ENCODE measurements around the gene LGALS1. TPM values are rescaled to one million over a fixed set of nuclear protein-coding genes. Genes with fewer than 3 reads are reported as not detected.

Gene LGALS1
- total RNA-seq, 1 experiment from 2014 or later, result 32.8 TPM

DNA sequence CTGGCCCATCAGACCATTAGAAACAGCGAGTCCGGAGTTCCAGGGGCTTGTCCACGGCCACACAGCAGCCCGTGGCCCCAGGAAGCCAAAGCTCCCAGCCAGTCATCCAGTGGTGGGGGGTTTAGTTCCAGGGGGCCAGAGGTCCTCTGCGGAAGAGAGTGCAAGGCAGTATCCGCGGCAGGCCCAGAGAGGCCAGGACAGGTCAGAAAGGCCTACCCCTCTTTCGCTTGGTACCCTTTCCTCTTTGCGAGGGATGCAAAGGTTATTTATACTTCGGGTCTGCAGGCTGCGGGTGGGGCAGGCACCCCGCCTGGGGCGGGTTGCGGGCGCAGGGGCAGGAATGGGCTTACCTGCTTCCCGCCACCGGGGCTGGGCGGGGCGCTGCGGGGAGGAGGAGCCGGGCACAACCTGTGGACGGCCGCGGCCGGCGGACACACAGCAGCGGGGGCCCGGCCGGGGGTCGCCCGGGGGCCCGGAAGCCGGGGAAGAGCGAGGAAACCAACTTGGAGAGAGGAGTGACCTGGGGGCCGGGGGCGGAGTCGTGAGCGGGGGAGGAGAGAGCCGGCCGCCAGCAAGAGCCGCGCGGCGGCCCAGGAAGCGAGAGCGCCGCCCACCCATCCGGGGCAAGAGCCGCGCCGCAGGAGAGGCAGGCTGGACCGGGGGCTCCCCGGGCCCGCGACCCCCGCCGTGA, 36.2 kb upstream of the LGALS1 start, which contains the start of gene SH3BP1:
TSS of gene SH3BP1 (plus strand) at position 600 of the 691 bp plus-strand sequence. CDS start 119 bp downstream, outside the sequence.
- WGBS (ENCODE audit: extremely low coverage, insufficient read length, low lambda C conversion rate), result no CpG with 5 or more reads among the region's 57 CpGs
- H3K18ac ChIP-seq (ENCODE audit: insufficient read length, low read depth, low read length), result no peak within 1 kb of the TSS
- peak within 1 kb of the TSS; percentile 18 for H3K9ac ChIP-seq (ENCODE audit: extremely low read depth, insufficient read length, low read length)
- Mint-ChIP-seq H3K4me1 (peaks cover 27 to 32% of the 10 kb centered on the region in 2 experiments), H3K27me3 (ENCODE audit: low read depth) (no peaks in the 10 kb centered on the region; the same call in 1 of the 2 replicates), H3K36me3 (ENCODE audit: insufficient read depth in 1 of 3, low read depth in 3 of 3) (peaks cover 5 to 19% (median 13%) of the 10 kb centered on the region in 3 experiments), H3K4me3 (peak within 1 kb of the TSS; percentile 76 to 91), H3K27ac (peak within 1 kb of the TSS in 1 of 3 experiments; percentile 70; a peak in 3 of 7 replicates), H3K9me3 (no peaks in the 10 kb centered on the region)
- no peak within 1 kb of the TSS for H2AFZ ChIP-seq (ENCODE audit: low read length)
- no peak within 1 kb of the TSS for H2BK15ac ChIP-seq (ENCODE audit: low read depth, low read length)
- no peak within 1 kb of the TSS for H3K56ac ChIP-seq (ENCODE audit: insufficient read length, low read depth, low read length)
- H2BK12ac ChIP-seq (ENCODE audit: insufficient read length, low read depth, low read length), result no peak within 1 kb of the TSS
- no peak within 1 kb of the TSS for H3K27ac ChIP-seq (ENCODE audit: insufficient read length, low read depth, low read length)
- H2AK5ac ChIP-seq (ENCODE audit: insufficient read length, low read length), result no peak within 1 kb of the TSS
- H3K4me2 ChIP-seq (ENCODE audit: insufficient read depth, insufficient read length, low read length), result peak within 1 kb of the TSS; percentile 82
- H4K8ac ChIP-seq (replicated peaks; ENCODE audit: insufficient read length, low read depth, low read length), result no peak within 1 kb of the TSS
- no peak within 1 kb of the TSS for H4K5ac ChIP-seq (ENCODE audit: insufficient read length, low read depth, low read length)
- H3K14ac ChIP-seq (ENCODE audit: insufficient read depth, low read length), result peak within 1 kb of the TSS; percentile 64
- no peak within 1 kb of the TSS for H2BK5ac ChIP-seq (ENCODE audit: insufficient read length, low read length)
- H3K4me1 ChIP-seq (ENCODE audit: insufficient read depth, low read length), result peaks cover 4% of the 10 kb centered on the region; the same call in 1 of the 2 replicates
- H4K20me1 ChIP-seq (ENCODE audit: control insufficient read depth, insufficient read depth, insufficient read length), result no peaks in the 10 kb centered on the region
- no peaks in the 10 kb centered on the region for H3K79me2 ChIP-seq (ENCODE audit: insufficient read depth, low read length)
- H3K23me2 ChIP-seq (ENCODE audit: insufficient read length, low read depth, low read length, poor library complexity, severe bottlenecking), result peaks cover 8% of the 10 kb centered on the region
- H3T11ph ChIP-seq (ENCODE audit: low read length), result no peak within 1 kb of the TSS
- H3K79me1 ChIP-seq (ENCODE audit: insufficient read depth, low read depth, low read length, poor library complexity, severe bottlenecking), result no peaks in the 10 kb centered on the region
- H3K4ac ChIP-seq (ENCODE audit: low read depth, low read length), result no peak within 1 kb of the TSS
- H2BK120ac ChIP-seq (ENCODE audit: low read depth, low read length, poor library complexity, severe bottlenecking), result no peak within 1 kb of the TSS
- TF ChIP-seq CTCF (conservative IDR thresholded peaks at IDR 0.05), result no peak
- H3K9me3 ChIP-seq (ENCODE audit: control insufficient read depth, low read depth, low read length), result no peaks in the 10 kb centered on the region
- H2BK20ac ChIP-seq (ENCODE audit: low read depth, low read length, poor library complexity, severe bottlenecking), result no peak within 1 kb of the TSS
- H3K27me3 ChIP-seq (ENCODE audit: insufficient read depth, low read length), result no peaks in the 10 kb centered on the region
- peak; percentile 88 for DNase-seq
- no peak within 1 kb of the TSS for H3K23ac ChIP-seq (ENCODE audit: insufficient read length, low read depth, low read length)
- H4K91ac ChIP-seq (ENCODE audit: insufficient read length, low read depth, low read length), result no peak within 1 kb of the TSS
